Esophagus squamous epithelium (tissue), 4 donors: ENCODE measurements around the gene SEMA4D.

Experiments
- POLR2A ChIP-seq, 4 donors: fragments of 450-650 bp; IDR thresholded peaks; one replicate each; pipeline ENCODE4 v1.6.1; 2017; ENCODE audit warnings: antibody characterized with exemption in 4 of 4, mild to moderate bottlenecking in 4 of 4, moderate library complexity in 3 of 4
- TF ChIP-seq, protein P1 (sequence below), 6 experiments: fragments of 450-650 bp in 4 of 6; fragments of 200-600 bp in 2 of 6; sonication (generic) in 2 of 6; IDR thresholded peaks; one replicate each; pipeline ENCODE4 v1.5.1; 2016 to 2019; ENCODE audit warnings: antibody characterized with exemption in 6 of 6, mild to moderate bottlenecking in 4 of 6, moderate library complexity in 4 of 6

DNA sequence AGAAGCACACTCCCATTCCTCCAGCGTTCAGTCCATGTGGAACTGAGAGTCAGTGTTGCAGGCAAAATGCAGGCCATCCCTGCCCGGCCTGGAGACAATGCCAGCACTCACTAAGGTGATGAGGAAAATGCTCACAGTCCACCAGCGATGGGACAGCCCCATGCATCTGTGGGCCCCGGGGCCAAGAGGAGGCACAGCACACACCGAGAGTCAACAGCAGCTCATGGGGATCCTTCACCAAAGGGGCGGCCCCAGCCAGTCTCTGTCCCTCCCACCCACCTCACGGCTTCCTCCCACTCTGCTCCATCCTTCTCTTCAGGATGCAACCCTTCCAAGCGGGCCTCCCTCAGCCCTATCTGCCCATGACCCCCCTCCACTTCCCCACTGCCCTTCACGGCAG lies 6.2 kb downstream of the SEMA4D start:
- TF ChIP-seq, protein P1, sequence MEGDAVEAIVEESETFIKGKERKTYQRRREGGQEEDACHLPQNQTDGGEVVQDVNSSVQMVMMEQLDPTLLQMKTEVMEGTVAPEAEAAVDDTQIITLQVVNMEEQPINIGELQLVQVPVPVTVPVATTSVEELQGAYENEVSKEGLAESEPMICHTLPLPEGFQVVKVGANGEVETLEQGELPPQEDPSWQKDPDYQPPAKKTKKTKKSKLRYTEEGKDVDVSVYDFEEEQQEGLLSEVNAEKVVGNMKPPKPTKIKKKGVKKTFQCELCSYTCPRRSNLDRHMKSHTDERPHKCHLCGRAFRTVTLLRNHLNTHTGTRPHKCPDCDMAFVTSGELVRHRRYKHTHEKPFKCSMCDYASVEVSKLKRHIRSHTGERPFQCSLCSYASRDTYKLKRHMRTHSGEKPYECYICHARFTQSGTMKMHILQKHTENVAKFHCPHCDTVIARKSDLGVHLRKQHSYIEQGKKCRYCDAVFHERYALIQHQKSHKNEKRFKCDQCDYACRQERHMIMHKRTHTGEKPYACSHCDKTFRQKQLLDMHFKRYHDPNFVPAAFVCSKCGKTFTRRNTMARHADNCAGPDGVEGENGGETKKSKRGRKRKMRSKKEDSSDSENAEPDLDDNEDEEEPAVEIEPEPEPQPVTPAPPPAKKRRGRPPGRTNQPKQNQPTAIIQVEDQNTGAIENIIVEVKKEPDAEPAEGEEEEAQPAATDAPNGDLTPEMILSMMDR (IDR thresholded peaks at IDR 0.05) = no peak
- TF ChIP-seq POLR2A (IDR thresholded peaks at IDR 0.05) = no peak
